Measurements from ENCODE around the gene A1BG. TPM values are rescaled to one million over a fixed set of nuclear protein-coding genes. Genes with fewer than 3 reads are reported as not detected.

Gene A1BG
- total RNA-seq, 1 donor from 2014 or later, result 48.9 TPM

- intact Hi-C loops (cut with DNase I), result no loop called here
- Histone ChIP-seq H3K27me3 (no peaks in the 10 kb centered on the region), H3K4me1 (peaks cover 39% of the 10 kb centered on the region), H3K4me3 (no peak overlapping the region), H3K9me3 (no peaks in the 10 kb centered on the region), H3K36me3 (no peaks in the 10 kb centered on the region), H3K27ac (no peak overlapping the region)
- DNase-seq (ENCODE audit: extremely low spot score in 2 of 2), result no peak
- TF ChIP-seq POLR2A (IDR thresholded peaks at IDR 0.05), result no peak
- TF ChIP-seq CTCF (IDR thresholded peaks at IDR 0.05), result no peak
- TF ChIP-seq POLR2AphosphoS5 (IDR thresholded peaks at IDR 0.05; ENCODE audit: insufficient read depth in 1 of 2, low read depth in 1 of 2), result no peak
Observed at GRCh38 chr19:58353717-58354477, 605 bp upstream of the A1BG start.

GRCh38 chr19:58351990-58352755, 1.1 kb downstream of the A1BG start:
- DNase-seq (ENCODE audit: extremely low spot score in 2 of 2), result peak in 1 of 2 donors; percentile 67
- Histone ChIP-seq H3K4me3 (no peak overlapping the region), H3K9me3 (no peaks in the 10 kb centered on the region), H3K27me3 (no peaks in the 10 kb centered on the region), H3K4me1 (peaks cover 42% of the 10 kb centered on the region), H3K36me3 (no peaks in the 10 kb centered on the region), H3K27ac (no peak overlapping the region)
- intact Hi-C loops (cut with DNase I), result no loop called here
- TF ChIP-seq POLR2A (IDR thresholded peaks at IDR 0.05) (no peak), CTCF (IDR thresholded peaks at IDR 0.05) (no peak), POLR2AphosphoS5 (IDR thresholded peaks at IDR 0.05; ENCODE audit: insufficient read depth in 1 of 2, low read depth in 1 of 2) (no peak)

DNA sequence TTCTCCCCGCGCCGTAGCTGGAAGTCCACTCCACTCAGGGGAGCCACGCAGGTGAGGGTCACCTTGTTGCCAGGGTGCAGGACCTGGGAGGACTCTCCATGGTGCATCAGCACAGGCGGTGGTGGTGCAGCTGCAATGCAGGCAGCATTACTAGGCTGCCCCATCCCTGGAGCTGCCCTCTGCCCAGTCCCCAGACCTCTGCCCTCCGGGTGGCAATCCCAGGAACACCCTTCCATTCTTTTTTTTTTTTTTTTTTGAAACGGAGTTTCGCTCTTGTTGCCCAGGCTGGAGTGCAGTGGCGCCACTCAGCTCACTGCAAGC, 1.8 kb downstream of the A1BG start:
- no peak overlapping the region for H3K27ac ChIP-seq
- no peaks in the 10 kb centered on the region for H3K36me3 ChIP-seq
- H3K4me1 ChIP-seq, result peaks cover 40% of the 10 kb centered on the region
- no peak overlapping the region for H3K4me3 ChIP-seq
- intact Hi-C loops (cut with DNase I), result no loop called here
- no peaks in the 10 kb centered on the region for H3K27me3 ChIP-seq
- no peaks in the 10 kb centered on the region for H3K9me3 ChIP-seq
- no peak for DNase-seq (ENCODE audit: extremely low spot score in 2 of 2)
- TF ChIP-seq POLR2AphosphoS5 (IDR thresholded peaks at IDR 0.05; ENCODE audit: insufficient read depth in 1 of 2, low read depth in 1 of 2) (no peak), CTCF (IDR thresholded peaks at IDR 0.05) (no peak), POLR2A (IDR thresholded peaks at IDR 0.05) (no peak)

DNA sequence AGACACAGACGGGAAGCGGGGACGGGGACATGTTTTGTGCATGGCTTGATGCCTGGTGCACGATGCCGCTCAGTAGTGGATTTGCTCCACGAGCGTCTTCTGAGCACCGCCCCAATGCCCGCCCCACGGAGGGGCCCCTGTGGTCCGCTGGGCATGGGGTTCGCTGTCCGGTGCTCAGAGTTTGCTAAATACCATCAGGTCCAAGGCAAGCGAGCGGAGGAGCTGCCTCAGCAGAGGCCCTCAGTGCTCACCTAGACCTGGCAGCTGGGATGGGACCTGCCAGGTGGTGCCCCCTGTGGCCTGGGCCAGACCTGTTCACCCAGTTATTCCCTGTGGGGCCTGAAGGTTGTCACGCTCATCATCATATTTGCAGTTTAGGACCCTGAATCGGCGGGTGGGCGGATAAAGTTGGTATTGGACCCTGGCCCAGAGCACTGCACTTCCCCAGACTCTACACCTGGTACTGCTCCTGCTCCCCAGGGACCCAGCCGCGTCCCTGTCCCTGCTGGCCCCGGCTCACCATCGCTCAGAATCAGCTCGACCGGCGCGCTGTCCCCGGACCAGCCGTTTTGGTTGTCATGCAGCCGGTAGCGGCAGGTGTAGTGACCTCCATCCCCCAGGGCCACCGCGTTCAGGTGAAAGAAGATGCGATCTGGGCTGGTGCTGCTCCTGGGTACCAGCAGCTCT, 2.3 kb downstream of the A1BG start:
- intact Hi-C loops (cut with DNase I), result no loop called here
- Histone ChIP-seq H3K4me3 (no peak overlapping the region), H3K9me3 (no peaks in the 10 kb centered on the region), H3K27me3 (no peaks in the 10 kb centered on the region), H3K36me3 (no peaks in the 10 kb centered on the region), H3K4me1 (peaks cover 40% of the 10 kb centered on the region), H3K27ac (no peak overlapping the region)
- no peak for TF ChIP-seq POLR2AphosphoS5 (IDR thresholded peaks at IDR 0.05; ENCODE audit: insufficient read depth in 1 of 2, low read depth in 1 of 2)
- no peak for TF ChIP-seq POLR2A (IDR thresholded peaks at IDR 0.05)
- no peak for TF ChIP-seq CTCF (IDR thresholded peaks at IDR 0.05)
- DNase-seq (ENCODE audit: extremely low spot score in 2 of 2), result no peak
